Brain microvascular endothelial cell (primary cell): Measurements from ENCODE around the gene AVPR2.
A peak's percentile ranks its signal among the peaks of the same experiment; 100 is the strongest.

ENCODE experiments used
- DNase-seq: peaks from one replicate; pipeline ENCODE4 v3.0.0-alpha.2; 2020
- H3K27ac ChIP-seq: fragments of 250-450 bp; sonication (Bioruptor Pico); 2 replicates; pipeline ENCODE4 v1.5.1; 2020; ENCODE audit warnings: mild to moderate bottlenecking, moderate library complexity
- H3K27me3 ChIP-seq: fragments of 250-450 bp; sonication (Bioruptor Pico); replicated peaks from 2 replicates; pipeline ENCODE4 v1.5.1; 2020; ENCODE audit warnings: mild to moderate bottlenecking
- H3K36me3 ChIP-seq: fragments of 250-450 bp; sonication (Bioruptor Pico); replicated peaks from 2 replicates; pipeline ENCODE4 v1.5.1; 2020; ENCODE audit warnings: mild to moderate bottlenecking
- H3K4me3 ChIP-seq: 2 replicates; pipeline ENCODE4 v1.5.1; 2011; ENCODE audit warnings: low read depth, mild to moderate bottlenecking, control low read depth, low read length, moderate library complexity
- CTCF ChIP-seq: IDR thresholded peaks from 2 replicates; pipeline ENCODE4 v1.5.1; 2011; ENCODE audit warnings: low read depth, mild to moderate bottlenecking, moderate library complexity, low read length, control low read depth, inconsistent platforms; ENCODE audit errors: missing control alignments
- in situ Hi-C: cut with HindIII; loops from 2 replicates; pipeline ENCODE4 v1.10.0; 2017; ENCODE audit warnings: low sequenced_read_pairs, low pct_ligation_motif_present

Gene AVPR2

GRCh38 chrX:153873282-153874084, 31.0 kb upstream of the AVPR2 start:
- Histone ChIP-seq H3K4me3 (no peak overlapping the region), H3K27me3 (peaks cover 2% of the 10 kb centered on the region), H3K27ac (no peak overlapping the region), H3K36me3 (no peaks in the 10 kb centered on the region)
- no peak for TF ChIP-seq CTCF
- in situ Hi-C loops, result no loop called here
- DNase-seq, result no peak

- Histone ChIP-seq H3K36me3 (no peaks in the 10 kb centered on the region), H3K27me3 (peaks cover 2% of the 10 kb centered on the region), H3K4me3 (no peak overlapping the region), H3K27ac (no peak overlapping the region)
- no peak for DNase-seq
- in situ Hi-C loops, result no loop called here
- no peak for TF ChIP-seq CTCF
These were observed 30.4 kb upstream of the AVPR2 start for GRCh38 chrX:153874085-153874365.

- Histone ChIP-seq H3K27ac (no peak overlapping the region), H3K4me3 (no peak overlapping the region), H3K36me3 (no peaks in the 10 kb centered on the region), H3K27me3 (peaks cover 2% of the 10 kb centered on the region)
- no peak for DNase-seq
- TF ChIP-seq CTCF, result no peak
- in situ Hi-C loops, result no loop called here
These were observed 29.9 kb upstream of the AVPR2 start for GRCh38 chrX:153874366-153875125.

- TF ChIP-seq CTCF, result no peak
- Histone ChIP-seq H3K36me3 (no peaks in the 10 kb centered on the region), H3K4me3 (no peak overlapping the region), H3K27ac (no peak overlapping the region), H3K27me3 (peaks cover 3% of the 10 kb centered on the region)
- peak; percentile 7 for DNase-seq
- in situ Hi-C loops, result no loop called here
These were observed 28.9 kb upstream of the AVPR2 start for GRCh38 chrX:153875391-153876111.

GRCh38 chrX:153876112-153876491, 28.4 kb upstream of the AVPR2 start:
- Histone ChIP-seq H3K27me3 (peaks cover 3% of the 10 kb centered on the region), H3K27ac (no peak overlapping the region), H3K36me3 (no peaks in the 10 kb centered on the region), H3K4me3 (no peak overlapping the region)
- DNase-seq, result no peak
- TF ChIP-seq CTCF, result no peak
- in situ Hi-C loops, result no loop called here
